Progenitor cell of endocrine pancreas (in vitro differentiated cells): ENCODE measurements around the gene ERC1. TPM values are rescaled to one million over a fixed set of nuclear protein-coding genes. Genes with fewer than 3 reads are reported as not detected.
A peak's percentile ranks its signal among the peaks of the same experiment; 100 is the strongest.
"Not testable (repeated sequence)": the region's sequence is repeated elsewhere in the genome, so short reads cannot be mapped to it uniquely, and the experiment has no call there.

Experiments used
- DNase-seq: peaks from one replicate; pipeline ENCODE4 v3.0.0; 2021; ENCODE audit warnings: low spot score; ENCODE audit not compliant: unreplicated experiment
- H3K27ac Mint-ChIP-seq: 2 replicates; pipeline ENCODE4 v1.8.0; 2021; ENCODE audit warnings: mild to moderate bottlenecking, moderate library complexity, mixed read lengths
- H3K27me3 Mint-ChIP-seq: 2 replicates; pipeline ENCODE4 v1.8.0; 2021; ENCODE audit warnings: mixed read lengths
- H3K36me3 Mint-ChIP-seq: 2 replicates; pipeline ENCODE4 v1.8.0; 2022; ENCODE audit warnings: mixed read lengths; ENCODE audit not compliant: insufficient read depth
- H3K4me1 Mint-ChIP-seq: 2 replicates; pipeline ENCODE4 v1.8.0; 2021; ENCODE audit warnings: low read depth, mixed read lengths
- H3K4me3 Mint-ChIP-seq: 2 replicates; pipeline ENCODE4 v1.8.0; 2021; ENCODE audit warnings: low read depth, mild to moderate bottlenecking, moderate library complexity, mixed read lengths
- H3K9me3 Mint-ChIP-seq: 2 replicates; pipeline ENCODE4 v1.8.0; 2021; ENCODE audit warnings: low read depth, mixed read lengths
- CTCF ChIP-seq: fragments of 200-600 bp; sonication (generic); IDR thresholded peaks from one replicate; pipeline ENCODE4 v1.5.0; 2021; ENCODE audit warnings: antibody characterized with exemption, mild to moderate bottlenecking; ENCODE audit not compliant: unreplicated experiment
- total RNA-seq: library from RNA; stranded (reverse); gene quantifications from 2 replicates; pipeline ENCODE4 v1.2.1, GENCODE V29; 2021

ERC1 gene
- total RNA-seq, 1 donor from 2014 or later, result 146 TPM

DNA sequence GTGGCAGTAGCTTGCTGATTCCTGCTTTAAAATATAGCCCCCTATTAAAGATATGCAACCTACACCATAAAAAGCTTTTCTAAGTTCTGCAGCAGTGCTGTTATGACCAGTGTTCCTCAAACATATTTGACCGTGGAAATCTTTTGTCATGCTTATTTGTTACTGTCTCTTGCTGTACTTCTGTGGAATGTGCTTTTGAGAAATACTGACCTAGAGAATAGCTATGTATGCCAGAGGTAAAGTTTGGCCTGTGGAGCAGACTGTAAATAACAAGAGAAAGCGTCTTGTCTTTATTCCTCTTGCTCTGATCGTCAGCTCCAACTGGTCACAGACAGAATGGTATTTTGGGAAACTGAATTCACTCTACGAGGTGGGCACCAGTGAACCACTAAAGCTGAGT, 364.4 kb downstream of the ERC1 start:
- peaks cover 10% of the 10 kb centered on the region for H3K36me3 Mint-ChIP-seq
- peaks cover 13% of the 10 kb centered on the region for H3K4me1 Mint-ChIP-seq
- no peak for DNase-seq
- H3K4me3 Mint-ChIP-seq, result no peak overlapping the region
- H3K9me3 Mint-ChIP-seq, result no peaks in the 10 kb centered on the region
- no peaks in the 10 kb centered on the region for H3K27me3 Mint-ChIP-seq
- TF ChIP-seq CTCF, result no peak
- peak overlapping the region; percentile 17 for H3K27ac Mint-ChIP-seq

- H3K27ac Mint-ChIP-seq, result peak overlapping the region; percentile 17
- not testable (repeated sequence) for H3K9me3 Mint-ChIP-seq, H3K4me3 Mint-ChIP-seq, DNase-seq, H3K27me3 Mint-ChIP-seq
- peaks cover 10% of the 10 kb centered on the region for H3K36me3 Mint-ChIP-seq
- peaks cover 13% of the 10 kb centered on the region for H3K4me1 Mint-ChIP-seq
Observed at GRCh38 chr12:1355871-1356270, 364.8 kb downstream of the ERC1 start.

- H3K9me3 Mint-ChIP-seq, result no peaks in the 10 kb centered on the region
- H3K27me3 Mint-ChIP-seq, result no peaks in the 10 kb centered on the region
- DNase-seq, result no peak
- no peak overlapping the region for H3K27ac Mint-ChIP-seq
- H3K4me1 Mint-ChIP-seq, result peaks cover 13% of the 10 kb centered on the region
- H3K36me3 Mint-ChIP-seq, result peaks cover 10% of the 10 kb centered on the region
- no peak overlapping the region for H3K4me3 Mint-ChIP-seq
- no peak for TF ChIP-seq CTCF
Observed at GRCh38 chr12:1356285-1356684, 365.3 kb downstream of the ERC1 start.

DNA sequence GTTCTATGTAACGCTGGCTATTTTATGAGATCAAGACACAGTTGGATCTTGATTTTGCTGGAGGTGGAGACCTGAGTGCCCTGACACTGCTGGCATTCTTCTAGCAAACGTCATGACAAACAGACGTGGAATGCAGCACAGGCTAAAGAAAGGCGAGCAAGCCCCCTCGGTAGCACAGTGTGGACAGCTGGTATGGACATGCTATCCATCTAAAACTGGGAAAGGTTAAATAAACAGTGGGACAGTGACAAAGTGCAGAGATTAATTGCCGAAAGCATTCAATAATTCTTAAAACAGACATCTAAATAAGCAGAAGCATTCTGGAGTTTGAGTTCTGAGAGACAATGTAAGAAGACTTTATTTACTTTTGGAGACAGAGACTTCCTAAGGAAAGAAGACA, 366.1 kb downstream of the ERC1 start:
- DNase-seq, result no peak
- H3K27ac Mint-ChIP-seq, result peak overlapping the region; percentile 18
- H3K9me3 Mint-ChIP-seq, result no peaks in the 10 kb centered on the region
- H3K4me3 Mint-ChIP-seq, result no peak overlapping the region
- TF ChIP-seq CTCF, result no peak
- peaks cover 13% of the 10 kb centered on the region for H3K4me1 Mint-ChIP-seq
- H3K27me3 Mint-ChIP-seq, result no peaks in the 10 kb centered on the region
- peaks cover 10% of the 10 kb centered on the region for H3K36me3 Mint-ChIP-seq

DNA sequence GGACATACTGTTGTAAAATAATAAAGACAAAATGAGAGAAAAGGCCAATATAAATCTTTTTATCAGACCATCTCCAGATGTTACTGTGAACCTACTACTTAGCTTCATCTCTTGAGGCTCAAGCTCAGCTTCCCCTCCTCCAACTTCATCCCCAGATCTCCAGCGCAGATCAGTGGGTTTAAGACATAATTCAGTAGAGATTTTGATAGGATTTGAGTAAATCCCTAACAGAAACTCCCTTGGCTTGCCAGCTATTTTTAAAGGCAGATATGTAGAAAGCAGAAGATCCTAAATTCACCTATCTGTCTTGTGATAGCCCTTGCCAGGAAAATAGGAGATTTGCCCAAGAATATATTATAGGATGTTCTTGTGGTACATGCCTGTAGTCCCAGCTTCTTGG, 366.7 kb downstream of the ERC1 start:
- H3K36me3 Mint-ChIP-seq, result peaks cover 10% of the 10 kb centered on the region
- H3K27me3 Mint-ChIP-seq, result no peaks in the 10 kb centered on the region
- H3K4me1 Mint-ChIP-seq, result peaks cover 13% of the 10 kb centered on the region
- no peaks in the 10 kb centered on the region for H3K9me3 Mint-ChIP-seq
- no peak for DNase-seq
- no peak for TF ChIP-seq CTCF
- no peak overlapping the region for H3K27ac Mint-ChIP-seq
- H3K4me3 Mint-ChIP-seq, result no peak overlapping the region

GRCh38 chr12:1360441-1361210, 369.6 kb downstream of the ERC1 start:
- H3K27ac Mint-ChIP-seq, result no peak overlapping the region
- H3K27me3 Mint-ChIP-seq, result no peaks in the 10 kb centered on the region
- TF ChIP-seq CTCF, result no peak
- DNase-seq, result no peak
- H3K4me3 Mint-ChIP-seq, result no peak overlapping the region
- no peaks in the 10 kb centered on the region for H3K9me3 Mint-ChIP-seq
- peaks cover 10% of the 10 kb centered on the region for H3K4me1 Mint-ChIP-seq
- H3K36me3 Mint-ChIP-seq, result peaks cover 7% of the 10 kb centered on the region
